ENCODE data around the gene CSRNP2.
"Not testable (repeated sequence)": the region's sequence is repeated elsewhere in the genome, so short reads cannot be mapped to it uniquely, and the experiment has no call there.

CSRNP2 gene

GRCh38 chr12:51025836-51026638 is 57.4 kb downstream of the CSRNP2 start, which contains the start of gene SLC11A2:
Gene SLC11A2 (minus strand): TSS chr12:51026384. CDS start chr12:51010728, 15,656 bp downstream.
- peak; percentile 96 for DNase-seq

GRCh38 chr12:51025338-51025835 is 58.0 kb downstream of the CSRNP2 start:
- DNase-seq: no peak

- DNase-seq: no peak
Observed at GRCh38 chr12:51023625-51024382, 59.6 kb downstream of the CSRNP2 start.

GRCh38 chr12:51021694-51022093 is 61.7 kb downstream of the CSRNP2 start:
- no peak for DNase-seq

- no peak for DNase-seq
Observed at GRCh38 chr12:51020448-51021182, 62.8 kb downstream of the CSRNP2 start.

GRCh38 chr12:51019927-51020326 is 63.5 kb downstream of the CSRNP2 start:
- no peak for DNase-seq

GRCh38 chr12:51018956-51019355 is 64.4 kb downstream of the CSRNP2 start:
- no peak for DNase-seq

GRCh38 chr12:51017452-51017851 is 65.9 kb downstream of the CSRNP2 start:
- no peak for DNase-seq

GRCh38 chr12:51014467-51014866 is 68.9 kb downstream of the CSRNP2 start:
- DNase-seq: not testable (repeated sequence)

GRCh38 chr12:51013441-51013840 is 70.0 kb downstream of the CSRNP2 start:
- no peak for DNase-seq

GRCh38 chr12:51012570-51013236 is 70.7 kb downstream of the CSRNP2 start:
- DNase-seq: no peak

GRCh38 chr12:51011955-51012354 is 71.4 kb downstream of the CSRNP2 start:
- DNase-seq: no peak

Measured in NCI-H226 (cell line).